Measurements from ENCODE around the gene FXYD5.
"Not testable (repeated sequence)": the region's sequence is repeated elsewhere in the genome, so short reads cannot be mapped to it uniquely, and the experiment has no call there.

FXYD5 gene

DNA sequence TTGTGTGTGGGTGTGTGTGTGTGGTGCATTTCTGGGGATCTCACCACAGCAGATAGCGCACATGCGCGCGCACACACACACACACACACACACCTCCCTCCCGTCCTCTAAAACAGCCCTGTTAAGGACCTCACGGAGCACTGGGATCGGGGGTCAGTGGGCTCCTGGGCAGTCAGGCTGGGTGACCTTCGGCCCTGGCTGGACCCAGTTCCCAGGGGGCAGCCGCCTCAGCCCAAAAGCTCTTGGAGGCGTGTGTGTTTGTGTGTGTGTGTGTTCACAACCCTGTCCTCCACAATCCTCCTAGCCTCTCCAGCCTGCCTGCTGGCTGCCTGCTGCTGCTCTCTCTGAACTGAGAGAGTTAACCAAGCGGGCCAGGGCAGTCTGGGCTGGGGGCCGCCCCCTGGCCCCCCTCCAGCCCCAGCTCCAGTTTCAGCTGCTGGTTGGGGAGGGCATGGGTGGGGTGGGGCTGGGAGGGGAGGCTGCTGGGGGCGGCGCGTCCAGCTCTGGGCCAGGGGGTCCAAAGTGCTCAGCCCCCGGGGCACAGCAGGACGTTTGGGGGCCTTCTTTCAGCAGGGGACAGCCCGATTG is 16.1 kb upstream of the FXYD5 start, which contains the start of gene FXYD1:
Gene FXYD1 (plus strand): TSS at position 520 of the 588 bp plus-strand sequence. CDS start 1,256 bp downstream, outside the sequence.
- peak in 3 of 14 donors; percentile 19 to 66 (median 59) for DNase-seq

DNA sequence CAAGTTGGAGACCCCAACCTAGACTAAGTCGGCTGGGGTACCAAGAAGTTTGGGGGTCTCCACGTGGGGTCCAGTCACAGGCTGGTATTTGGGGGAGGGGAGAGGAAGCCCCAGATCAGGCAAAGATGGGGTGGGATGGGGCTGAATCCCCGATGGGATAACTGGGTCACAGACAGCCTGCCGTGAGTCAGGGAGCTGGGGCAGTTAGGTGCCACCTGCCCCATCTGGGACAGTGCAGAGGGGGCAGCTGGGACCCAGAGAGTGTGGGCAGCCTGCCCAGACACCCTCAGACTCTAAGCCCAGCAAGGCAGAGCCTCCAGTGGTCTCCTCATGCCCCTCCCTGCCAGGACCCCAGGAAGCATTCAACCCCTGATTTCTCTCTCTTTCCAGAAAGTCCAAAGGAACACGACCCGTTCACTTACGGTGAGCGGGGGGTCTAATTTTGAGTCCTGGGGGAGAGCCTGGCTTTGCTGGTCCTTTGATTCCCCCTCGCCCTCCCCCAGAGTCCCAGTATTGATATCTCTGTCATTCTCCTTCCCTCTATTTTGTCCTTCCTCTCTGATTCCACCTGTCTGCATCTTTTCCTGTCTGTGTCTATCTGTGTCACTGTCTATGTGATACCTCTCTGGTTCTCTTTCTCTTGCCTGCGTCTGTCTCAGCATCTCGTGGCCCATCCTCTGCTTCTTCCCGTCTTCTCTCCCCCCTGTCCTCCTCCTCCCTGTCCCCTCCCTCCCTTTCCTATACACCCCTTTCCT is 14.2 kb upstream of the FXYD5 start:
- DNase-seq = no peak

DNA sequence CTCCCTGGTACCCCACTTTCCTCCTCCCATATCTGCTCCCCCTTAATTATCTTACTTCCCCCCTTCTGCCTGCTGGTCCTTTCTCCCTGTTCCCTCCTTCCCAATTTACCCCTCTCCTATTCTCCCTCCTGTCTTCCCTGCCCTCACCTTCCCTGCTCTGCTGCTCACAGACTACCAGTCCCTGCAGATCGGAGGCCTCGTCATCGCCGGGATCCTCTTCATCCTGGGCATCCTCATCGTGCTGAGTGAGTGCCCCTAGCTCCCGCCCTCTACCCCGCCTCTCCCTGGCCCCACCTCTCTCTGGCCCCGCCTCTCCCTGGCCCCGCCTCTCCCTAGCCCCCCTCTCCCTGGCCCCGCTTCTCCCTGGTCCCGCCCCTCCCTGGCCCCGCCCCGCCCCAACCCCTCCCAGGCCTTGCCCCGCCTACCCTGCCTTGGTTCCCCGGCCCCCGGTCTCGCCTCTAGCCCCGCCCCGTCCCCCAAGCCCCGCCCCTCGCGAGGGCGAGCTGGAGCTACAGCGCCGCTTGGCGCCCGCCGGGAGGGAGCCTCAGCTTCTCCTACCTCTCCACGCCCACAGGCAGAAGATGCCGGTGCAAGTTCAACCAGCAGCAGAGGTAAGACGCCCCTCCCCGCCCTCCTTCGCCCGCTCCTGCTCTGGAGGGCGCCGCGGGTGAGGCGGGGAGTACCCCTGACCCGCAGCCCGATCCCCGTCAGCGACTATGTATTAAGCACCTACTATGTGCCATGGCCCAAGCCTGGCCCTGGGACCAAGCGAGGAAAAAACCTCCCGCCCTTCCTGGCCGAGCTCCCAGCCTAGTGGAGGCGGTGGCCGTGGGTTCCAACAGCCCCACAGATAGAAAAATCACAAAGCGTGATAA is 13.3 kb upstream of the FXYD5 start:
- peak in 13 of 14 donors; percentile 70 to 95 (median 83) for DNase-seq

DNA sequence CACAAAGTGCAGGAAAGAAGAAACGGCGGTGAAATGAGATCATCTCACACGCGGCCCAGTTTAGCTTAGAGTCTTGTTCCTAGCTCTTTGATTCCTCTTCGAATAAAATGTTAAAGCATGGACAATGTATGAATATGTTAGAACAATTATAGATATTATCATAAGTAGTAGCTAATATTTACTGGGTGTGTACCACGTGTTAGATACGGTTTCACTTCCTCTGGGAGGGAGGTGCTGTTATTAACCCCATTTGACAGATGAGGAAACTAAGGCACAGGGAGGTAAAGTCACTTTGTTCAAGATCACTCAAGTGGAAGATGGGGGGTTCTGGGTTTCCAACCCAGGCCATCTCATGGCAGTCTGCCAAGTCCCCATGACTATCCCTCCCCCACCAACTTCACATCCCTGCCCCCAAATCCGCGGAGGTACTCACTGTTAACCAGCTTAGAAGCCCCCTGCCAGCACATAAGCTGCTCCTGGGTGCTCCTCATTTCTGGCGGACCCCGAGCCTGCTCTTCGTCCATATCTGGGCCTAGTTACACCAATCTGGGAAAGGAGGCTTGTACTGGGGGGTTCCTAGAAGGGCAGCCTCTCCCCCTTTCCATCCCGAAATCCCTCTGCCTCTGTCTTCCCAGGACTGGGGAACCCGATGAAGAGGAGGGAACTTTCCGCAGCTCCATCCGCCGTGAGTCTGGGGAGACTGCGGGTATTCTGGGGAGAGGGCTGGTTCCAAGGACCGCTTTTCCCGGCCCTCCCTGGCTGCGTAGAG is 12.5 kb upstream of the FXYD5 start:
- DNase-seq = peak in 1 of 14 donors; percentile 9

DNA sequence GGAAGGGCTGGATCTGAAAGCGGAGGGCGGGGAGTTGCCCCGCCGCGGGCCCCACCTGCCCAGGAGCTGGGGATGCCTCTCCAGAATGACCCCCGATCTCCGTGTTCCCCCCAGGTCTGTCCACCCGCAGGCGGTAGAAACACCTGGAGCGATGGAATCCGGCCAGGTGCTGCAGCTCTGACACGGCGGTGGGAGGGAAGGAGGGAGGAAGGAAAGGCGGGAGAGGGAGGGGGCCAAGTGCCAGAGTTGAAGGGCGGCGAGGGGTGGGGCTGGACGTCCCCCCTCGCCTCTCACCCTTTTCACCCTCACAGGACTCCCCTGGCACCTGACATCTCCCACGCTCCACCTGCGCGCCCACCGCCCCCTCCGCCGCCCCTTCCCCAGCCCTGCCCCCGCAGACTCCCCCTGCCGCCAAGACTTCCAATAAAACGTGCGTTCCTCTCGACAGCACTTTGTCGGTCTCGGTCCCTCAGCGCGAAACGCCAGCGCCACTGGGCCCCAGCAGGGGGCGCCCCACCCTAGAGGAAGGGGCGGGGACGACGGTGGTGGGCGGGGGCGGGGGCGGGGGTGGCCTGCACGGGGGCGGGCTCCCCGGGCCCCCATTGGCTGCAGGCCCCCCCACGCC is 11.8 kb upstream of the FXYD5 start:
- DNase-seq = peak in 7 of 14 donors; percentile 5 to 68 (median 22)

DNA sequence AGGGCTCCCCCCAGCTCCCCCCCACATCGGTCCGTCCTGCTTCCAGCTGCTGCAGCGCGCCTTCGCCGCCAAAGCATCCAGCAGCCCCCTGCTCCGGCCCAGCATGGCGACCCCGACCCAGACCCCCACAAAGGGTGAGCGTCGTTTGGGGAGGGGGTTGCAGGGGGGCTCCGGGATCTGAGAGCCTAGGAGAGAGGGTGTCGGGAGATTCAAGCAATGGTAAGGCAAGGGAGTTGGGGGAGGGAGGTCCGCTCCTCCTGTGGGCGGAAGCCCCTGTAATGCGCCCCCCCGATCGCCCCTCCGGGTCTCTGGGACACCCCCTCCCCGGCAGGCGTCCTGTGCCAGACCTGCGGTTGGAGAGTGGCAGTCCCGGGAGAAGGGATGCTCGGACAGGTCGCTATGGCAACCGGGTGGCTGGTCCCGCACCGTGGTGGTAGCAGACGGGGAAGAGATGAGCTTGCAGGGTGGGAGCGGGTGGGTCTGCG is 11.3 kb upstream of the FXYD5 start, which contains the start of gene FXYD7:
Gene FXYD7 (plus strand): TSS at position 25 of the 485 bp plus-strand sequence. CDS start 79 bp downstream, at position 104.
- peak in 1 of 14 donors; percentile 36 for DNase-seq

DNA sequence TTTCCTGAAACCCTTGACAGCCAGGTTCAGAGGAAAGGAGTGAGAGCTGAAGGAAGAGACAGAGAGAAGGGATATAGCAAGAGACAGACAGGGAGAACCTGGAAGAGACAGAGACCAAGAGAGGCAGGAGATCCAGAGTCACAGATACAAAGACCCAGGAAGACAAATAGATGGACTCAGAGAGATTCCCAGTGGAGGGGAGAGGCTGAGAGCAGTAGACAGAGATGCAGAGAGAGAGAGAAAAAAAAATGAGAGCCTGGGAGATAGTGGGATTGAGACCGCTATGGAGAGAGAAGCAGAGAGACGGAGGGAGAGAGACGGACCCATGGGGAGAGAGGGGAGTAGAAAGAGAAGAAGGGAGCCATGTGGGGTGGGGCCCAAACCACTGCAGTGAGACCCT is 10.7 kb upstream of the FXYD5 start:
- DNase-seq = no peak

DNA sequence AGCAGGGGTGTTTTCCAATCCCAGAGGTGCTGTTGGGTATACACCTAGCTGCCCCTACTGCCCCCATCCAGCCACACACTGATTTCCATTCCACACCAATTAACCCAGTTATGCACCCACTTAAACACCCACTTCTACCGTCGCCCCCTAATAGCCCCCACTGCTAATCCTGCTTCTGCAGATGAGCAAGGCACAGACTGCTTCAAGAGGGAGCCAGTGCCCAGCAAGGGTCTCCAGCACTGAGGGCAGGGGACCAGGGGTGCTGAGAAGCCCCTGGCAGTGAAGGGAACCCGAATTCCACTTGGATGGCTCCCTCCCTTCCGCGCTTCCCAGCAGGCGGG is 10.3 kb upstream of the FXYD5 start:
- no peak for DNase-seq

DNA sequence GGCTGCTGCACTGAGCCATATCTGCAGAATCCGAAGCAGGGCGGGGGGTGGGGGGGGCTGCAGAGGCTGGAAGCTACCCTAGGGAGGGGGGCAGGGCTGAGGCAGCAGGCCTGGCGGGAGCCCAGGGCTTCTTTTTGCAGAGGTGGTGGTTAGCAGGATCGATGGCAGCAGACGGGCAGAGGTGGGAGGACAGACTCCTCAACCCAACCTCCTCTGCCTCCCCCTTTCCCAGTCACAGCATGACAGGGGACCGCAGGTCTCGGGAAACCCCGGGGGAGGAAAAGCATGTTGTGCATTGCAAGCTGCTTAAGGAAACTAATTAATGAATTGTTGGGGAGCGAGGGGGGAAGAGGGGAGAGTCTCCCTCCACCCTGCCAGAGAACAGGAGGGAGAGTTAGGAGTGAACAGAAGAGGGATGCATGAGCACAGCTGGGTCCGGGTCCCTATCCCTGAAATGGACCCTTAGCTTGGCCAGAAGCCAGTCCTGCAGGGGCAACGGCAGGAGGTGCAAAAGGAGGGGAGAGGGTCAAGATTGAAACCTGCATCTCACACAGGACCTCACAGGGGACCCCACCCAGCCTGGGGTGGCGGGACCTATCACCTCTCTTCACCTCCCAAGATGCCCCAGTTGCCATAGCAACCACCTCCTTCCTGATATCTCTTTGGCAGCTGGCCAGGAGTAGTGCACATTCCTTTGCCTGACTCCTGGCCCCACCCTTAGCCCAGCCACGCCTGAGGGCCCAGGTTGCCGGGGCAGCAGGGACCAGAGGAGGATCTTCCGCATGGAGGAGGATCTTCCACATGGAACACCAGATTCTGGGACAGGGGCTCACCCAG is 9.7 kb upstream of the FXYD5 start:
- DNase-seq = no peak

DNA sequence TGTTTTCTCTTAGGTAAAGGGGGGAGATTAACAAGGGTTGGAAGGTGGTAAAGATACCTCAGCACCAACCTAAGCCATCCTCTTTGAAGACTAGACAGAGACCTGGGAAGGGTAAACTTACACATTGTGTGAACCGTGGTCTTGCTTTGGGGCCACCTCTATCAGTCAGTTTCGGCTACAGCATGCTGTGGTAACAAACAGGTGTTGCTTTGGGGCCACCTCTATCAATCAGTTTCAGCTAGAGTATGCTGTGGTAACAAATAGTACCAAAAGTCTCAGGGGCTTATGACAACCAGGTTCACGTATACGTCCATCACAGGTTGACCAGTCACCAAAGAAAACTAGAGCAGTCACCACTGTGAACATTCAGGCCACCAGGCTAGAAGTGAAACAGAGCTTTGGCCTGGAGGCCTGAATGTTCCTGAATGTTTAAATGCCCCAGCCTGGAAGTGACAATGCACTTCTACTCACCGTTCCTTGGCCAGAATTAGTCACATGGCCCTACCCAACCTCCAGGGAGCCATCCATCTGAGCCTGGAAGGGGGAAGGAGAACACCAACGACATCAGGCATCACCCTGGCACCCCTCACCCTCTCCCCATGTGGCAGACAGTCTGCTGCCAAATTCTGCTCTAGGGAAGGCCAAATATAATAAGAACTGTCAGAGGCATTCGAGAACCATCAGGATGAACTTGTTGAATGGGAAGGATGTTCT is 7.6 kb upstream of the FXYD5 start:
- no peak for DNase-seq

DNA sequence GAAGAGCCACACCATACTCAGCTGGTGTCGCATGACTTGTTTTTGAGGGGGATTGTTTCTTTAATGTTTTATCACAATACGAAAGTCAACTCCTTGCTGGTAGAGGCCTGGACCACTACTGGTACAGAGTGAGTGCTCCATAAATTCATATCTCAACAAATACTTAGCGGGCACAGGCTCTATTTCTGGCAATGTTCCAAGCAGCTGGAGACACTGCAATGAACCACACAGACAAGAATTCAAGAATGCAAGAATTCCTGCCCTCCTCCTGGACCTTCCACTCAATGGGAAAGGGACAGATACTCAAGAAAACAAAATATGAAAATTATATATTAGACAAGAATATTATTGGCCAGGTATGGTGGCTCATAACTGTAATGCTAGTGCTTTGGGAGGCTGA is 5.1 kb upstream of the FXYD5 start:
- no peak for DNase-seq

DNA sequence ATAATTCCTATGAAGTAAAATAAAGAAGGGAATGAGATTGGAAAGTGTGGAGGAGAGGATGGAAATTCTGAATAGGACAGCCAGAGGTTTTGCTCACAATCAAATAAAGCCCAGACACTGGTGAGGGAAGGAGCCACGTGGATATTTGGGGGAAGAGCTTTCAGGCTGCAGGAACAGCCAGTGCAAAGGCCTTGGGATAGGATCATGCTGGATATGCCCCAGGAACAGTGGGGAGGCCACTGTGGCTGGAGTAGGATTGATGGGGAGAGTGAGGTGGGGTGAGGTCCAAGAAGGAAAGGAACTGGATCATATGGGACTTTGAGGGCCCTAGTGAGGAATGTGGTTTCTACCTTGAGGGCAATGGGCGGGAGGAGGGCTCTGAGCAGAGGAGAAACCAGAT is 4.1 kb upstream of the FXYD5 start:
- no peak for DNase-seq

DNA sequence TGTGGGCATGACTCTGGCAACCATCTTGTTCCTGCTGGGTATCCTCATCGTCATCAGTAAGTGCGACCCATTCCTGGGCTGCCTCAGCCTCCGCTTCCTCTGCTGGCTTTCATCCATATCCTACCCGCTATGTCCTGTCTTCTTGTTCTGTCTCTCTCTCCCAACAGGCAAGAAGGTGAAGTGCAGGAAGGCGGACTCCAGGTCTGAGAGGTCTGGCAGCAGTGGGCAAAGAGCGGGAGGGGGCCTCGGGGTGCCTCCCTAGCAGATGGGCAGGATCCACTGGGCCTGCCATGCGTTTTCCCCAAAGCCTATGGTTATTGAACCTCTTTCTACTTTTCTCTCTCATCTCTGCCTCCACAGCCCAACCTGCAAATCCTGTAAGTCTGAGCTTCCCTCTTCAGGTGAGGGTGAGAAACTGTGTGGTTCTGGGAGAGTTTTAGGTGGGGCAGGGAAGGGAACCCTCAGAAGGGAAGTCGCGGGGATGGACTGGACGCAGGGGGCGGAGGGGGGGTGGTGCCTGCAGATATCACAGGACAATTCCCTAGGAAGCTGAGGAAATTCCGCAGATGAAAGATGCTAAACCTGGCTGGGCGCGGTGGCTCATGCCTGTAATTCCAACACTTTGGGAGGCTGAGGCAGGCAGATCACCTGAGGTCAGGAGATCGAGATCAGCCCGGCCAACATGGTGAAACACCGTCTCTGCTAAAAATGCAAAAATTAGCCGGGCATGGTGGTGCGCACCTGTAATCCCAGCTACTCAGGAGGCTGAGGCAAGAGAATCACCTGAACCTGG is 3.1 kb upstream of the FXYD5 start:
- DNase-seq = no peak

DNA sequence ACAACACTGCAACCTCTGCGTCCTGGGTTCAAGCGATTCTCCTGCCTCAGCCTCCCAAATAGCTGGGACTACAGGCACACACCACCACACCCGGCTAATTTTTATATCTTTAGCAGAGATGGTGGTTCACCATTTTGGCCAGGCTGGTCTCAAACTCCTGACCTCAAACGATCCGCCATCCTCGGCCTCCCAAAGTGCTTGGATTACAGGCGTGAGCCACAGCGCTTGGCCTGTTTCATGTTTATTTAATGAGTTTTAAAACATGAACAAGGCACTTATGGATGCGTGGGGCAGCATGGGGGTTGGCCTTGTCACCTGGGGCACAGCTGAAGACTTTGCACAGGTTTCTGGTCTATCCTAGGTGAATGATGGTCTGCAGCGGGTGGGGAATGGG is 1.4 kb upstream of the FXYD5 start:
- DNase-seq = not testable (repeated sequence)

DNA sequence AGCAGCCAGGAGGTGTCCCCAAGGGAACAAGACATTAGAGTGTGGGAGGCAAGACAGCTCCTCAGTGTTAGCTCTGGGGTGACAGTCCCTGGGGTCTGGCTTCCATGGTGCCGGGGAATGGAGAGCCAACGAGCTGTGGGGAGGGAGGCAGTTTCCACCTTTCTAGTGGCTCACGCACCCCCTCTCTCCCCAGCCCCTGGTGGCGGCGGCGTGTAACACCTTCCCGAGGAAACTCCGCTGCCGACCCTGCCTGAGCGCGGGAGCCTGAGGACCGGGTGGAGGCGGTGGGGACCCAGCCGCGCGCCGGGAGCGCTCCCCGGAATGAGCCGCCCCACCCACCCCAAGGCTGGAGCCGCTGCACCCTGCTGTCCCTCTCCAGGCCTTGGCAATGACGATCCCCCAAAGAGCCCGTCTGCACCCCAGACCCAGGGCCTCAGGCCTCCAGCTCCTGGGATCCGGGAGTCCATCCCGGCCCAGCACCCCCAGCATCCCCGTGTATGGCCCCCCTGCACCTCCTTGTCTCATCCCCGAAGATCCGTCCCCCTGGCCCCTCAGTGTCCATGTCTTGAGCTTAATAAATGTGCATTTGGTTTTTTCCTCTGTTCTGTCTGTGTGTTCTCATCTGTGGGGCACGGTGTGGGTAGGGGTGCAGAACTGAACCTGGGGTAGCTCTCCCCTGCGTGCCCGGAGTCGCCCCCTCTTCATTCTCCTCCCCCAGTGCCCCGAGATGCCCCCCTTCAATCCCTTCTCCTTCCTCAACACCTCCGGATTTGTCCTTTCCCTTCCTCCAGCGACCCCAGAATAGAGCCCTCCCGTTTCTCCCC is 622 bp upstream of the FXYD5 start:
- no peak for DNase-seq

DNA sequence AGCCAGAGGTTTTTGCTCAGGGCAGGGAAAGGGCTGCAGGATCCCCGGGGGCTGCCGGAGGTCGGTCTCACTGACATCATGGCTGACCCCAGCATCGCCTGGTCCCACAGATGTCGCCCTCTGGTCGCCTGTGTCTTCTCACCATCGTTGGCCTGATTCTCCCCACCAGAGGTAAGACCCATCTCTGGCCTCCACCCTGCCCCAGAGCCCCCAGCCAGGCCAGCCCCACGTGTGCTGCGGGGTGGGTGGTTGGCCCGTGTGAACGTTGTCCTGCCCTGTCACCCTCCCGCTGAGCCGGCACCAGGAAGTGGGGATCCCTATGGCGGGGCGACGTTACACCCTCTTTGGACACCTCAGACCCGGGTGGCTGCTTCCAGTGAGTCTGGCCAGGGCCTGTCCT is 906 bp downstream of the FXYD5 start:
- DNase-seq = no peak

DNA sequence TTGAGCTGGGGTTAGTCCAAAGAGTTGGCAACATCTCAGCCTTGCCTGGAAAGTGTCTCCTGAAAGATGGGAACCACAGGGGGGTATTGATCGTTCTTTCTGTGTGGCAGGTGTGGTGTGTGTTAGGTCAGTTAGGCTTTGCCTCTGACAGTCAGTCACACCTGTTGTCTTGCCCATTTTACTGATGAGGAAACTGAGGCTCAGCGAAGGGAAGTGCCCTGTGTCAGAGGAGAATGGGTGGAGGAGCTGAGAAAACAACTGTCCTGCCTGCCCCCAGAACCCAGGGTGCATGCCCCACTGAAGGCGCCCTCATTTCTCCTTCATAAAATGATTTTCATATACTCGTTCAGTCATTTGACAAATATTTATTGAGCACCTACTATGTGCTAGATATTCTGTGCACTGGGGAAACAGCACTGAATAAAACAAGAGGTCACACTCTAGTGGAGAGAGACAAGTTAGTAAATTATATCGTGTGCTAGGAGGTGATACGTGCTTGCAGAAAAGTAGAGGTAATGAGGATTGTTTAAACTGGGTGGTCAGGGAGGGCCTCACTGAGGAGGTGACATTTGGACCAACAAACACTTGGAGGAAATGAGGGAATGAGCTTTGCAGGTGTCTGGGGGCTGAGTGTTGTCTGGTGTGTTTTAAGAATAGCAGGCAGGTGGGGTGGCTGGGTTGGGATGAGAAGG is 1.6 kb downstream of the FXYD5 start:
- no peak for DNase-seq

DNA sequence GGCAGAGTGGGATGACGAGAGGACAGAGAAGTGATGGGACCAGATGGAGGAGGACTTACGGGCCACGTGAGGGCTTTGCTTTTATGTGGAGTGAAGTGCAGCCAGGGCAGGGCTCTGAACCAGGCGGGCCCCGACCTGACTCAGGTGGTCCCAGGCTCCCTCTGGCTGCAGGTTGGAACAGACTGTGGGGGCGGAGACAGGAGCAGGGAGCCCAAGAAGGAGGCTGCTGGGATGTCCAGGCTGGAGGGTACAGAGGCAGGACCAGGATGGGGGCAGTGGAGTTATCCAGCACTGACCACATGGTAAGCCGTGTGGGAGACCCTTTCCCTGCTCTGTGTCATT is 2.1 kb downstream of the FXYD5 start:
- no peak for DNase-seq

Measured in C1 segment of cervical spinal cord (tissue), 14 donors.